Common myeloid progenitor, CD34-positive (primary cell): ENCODE data around the gene SLC39A10.

Source experiments
- CTCF ChIA-PET: fragments of 350-600 bp; sonication (Branson Sonifier 250); formaldehyde crosslinking; loops from one replicate; lab custom pipeline; 2021; ENCODE audit warnings: antibody characterized with exemption; lab: Charles Lee
- POLR2A ChIA-PET: fragments of 350-600 bp; sonication (Branson Sonifier 250); formaldehyde crosslinking; loops from one replicate; lab custom pipeline; 2021; ENCODE audit warnings: antibody characterized with exemption; lab: Charles Lee
- DNase-seq, 3 donors: peaks; one replicate each; pipeline versions ENCODE4 v3.0.0 to v3.0.0-alpha.2; 2013
- H3K27ac ChIP-seq, 2 experiments: 1 replicate in 1 of 2; 2 replicates in 1 of 2; pipeline ENCODE4 v1.7.0; 2013; ENCODE audit warnings: inconsistent platforms in 2 of 2, low read length in 2 of 2, mild to moderate bottlenecking in 2 of 2, low read depth in 1 of 2, moderate library complexity in 1 of 2; ENCODE audit not compliant: severe bottlenecking in 2 of 2, insufficient read depth in 1 of 2, poor library complexity in 1 of 2
- H3K27me3 ChIP-seq, 5 experiments: replicated peaks in 2 of 5; 1 replicate in 3 of 5; 2 replicates in 2 of 5; pipeline versions ENCODE4 v1.6.1 to v1.7.0; 2013; ENCODE audit warnings: low read length in 4 of 5, mild to moderate bottlenecking in 2 of 5, moderate library complexity in 2 of 5, inconsistent platforms in 1 of 5; ENCODE audit not compliant: insufficient read depth in 5 of 5, control insufficient read depth in 4 of 5
- H3K36me3 ChIP-seq, 4 experiments: 1 replicate in 2 of 4; 2 replicates in 2 of 4; pipeline versions ENCODE4 v1.6.1 to v1.7.0; 2013; ENCODE audit warnings: low read length in 3 of 4, control low read depth in 1 of 4, mild to moderate bottlenecking in 1 of 4; ENCODE audit not compliant: control insufficient read depth in 4 of 4, insufficient read depth in 4 of 4
- H3K4me1 ChIP-seq, 4 experiments: 1 replicate in 3 of 4; 2 replicates in 1 of 4; pipeline versions ENCODE4 v1.6.1 to v1.7.1; 2013; ENCODE audit warnings: low read length in 3 of 4, mild to moderate bottlenecking in 3 of 4, control low read depth in 1 of 4, inconsistent platforms in 1 of 4, moderate library complexity in 1 of 4; ENCODE audit not compliant: control insufficient read depth in 4 of 4, insufficient read depth in 4 of 4; ENCODE audit errors: control extremely low read depth in 1 of 4
- H3K4me3 ChIP-seq, 7 experiments: 1 replicate in 4 of 7; 2 replicates in 3 of 7; pipeline versions ENCODE4 v1.5.1 to v1.7.0; 2013; ENCODE audit warnings: mild to moderate bottlenecking in 7 of 7, low read length in 6 of 7, moderate library complexity in 6 of 7, inconsistent platforms in 2 of 7, low read depth in 2 of 7, control low read depth in 1 of 7; ENCODE audit not compliant: insufficient read depth in 4 of 7, control insufficient read depth in 1 of 7; ENCODE audit errors: extremely low read depth in 1 of 7
- H3K9me3 ChIP-seq, 5 experiments: 1 replicate in 4 of 5; 2 replicates in 1 of 5; pipeline versions ENCODE4 v1.6.1 to v1.7.1; 2013; ENCODE audit warnings: low read length in 4 of 5, mild to moderate bottlenecking in 2 of 5, inconsistent platforms in 1 of 5, low read depth in 1 of 5, moderate library complexity in 1 of 5; ENCODE audit not compliant: control insufficient read depth in 4 of 5, insufficient read depth in 2 of 5; ENCODE audit errors: control extremely low read depth in 1 of 5
- WGBS: methylation state at CpG from one replicate; pipeline ENCODE4 v1.1.5; 2013; ENCODE audit not compliant: insufficient coverage; 5-methylcytosine and 5-hydroxymethylcytosine counted together

The SLC39A10 gene

DNA sequence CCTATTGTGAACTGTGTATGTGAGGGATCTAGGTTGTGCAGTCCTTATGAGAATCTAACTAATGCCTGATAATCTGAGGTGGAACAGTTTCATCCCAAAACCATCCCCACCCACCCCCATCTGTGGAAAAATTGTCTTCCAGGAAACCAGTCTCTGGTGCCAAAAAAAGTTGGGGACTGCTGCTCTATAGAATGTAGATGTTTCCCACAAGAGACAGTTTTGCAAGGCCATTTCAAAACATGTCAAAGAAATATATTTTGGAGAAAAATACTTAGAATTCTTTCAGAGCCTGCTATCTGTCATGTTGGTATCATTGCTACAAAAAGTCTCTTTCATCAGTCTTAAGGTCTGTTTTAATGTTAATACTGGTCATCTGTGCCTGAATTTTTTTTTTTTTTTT, 4.1 kb upstream of the SLC39A10 start:
- Histone ChIP-seq H3K36me3 (no peaks in the 10 kb centered on the region), H3K4me3 (no peak overlapping the region), H3K9me3 (no peaks in the 10 kb centered on the region), H3K27me3 (no peaks in the 10 kb centered on the region), H3K27ac (no peak overlapping the region), H3K4me1 (peaks cover 4 to 11% (median 10%) of the 10 kb centered on the region in 4 experiments)
- DNase-seq, result no peak
- ChIA-PET POLR2A (no interaction called here), CTCF (no interaction called here)

DNA sequence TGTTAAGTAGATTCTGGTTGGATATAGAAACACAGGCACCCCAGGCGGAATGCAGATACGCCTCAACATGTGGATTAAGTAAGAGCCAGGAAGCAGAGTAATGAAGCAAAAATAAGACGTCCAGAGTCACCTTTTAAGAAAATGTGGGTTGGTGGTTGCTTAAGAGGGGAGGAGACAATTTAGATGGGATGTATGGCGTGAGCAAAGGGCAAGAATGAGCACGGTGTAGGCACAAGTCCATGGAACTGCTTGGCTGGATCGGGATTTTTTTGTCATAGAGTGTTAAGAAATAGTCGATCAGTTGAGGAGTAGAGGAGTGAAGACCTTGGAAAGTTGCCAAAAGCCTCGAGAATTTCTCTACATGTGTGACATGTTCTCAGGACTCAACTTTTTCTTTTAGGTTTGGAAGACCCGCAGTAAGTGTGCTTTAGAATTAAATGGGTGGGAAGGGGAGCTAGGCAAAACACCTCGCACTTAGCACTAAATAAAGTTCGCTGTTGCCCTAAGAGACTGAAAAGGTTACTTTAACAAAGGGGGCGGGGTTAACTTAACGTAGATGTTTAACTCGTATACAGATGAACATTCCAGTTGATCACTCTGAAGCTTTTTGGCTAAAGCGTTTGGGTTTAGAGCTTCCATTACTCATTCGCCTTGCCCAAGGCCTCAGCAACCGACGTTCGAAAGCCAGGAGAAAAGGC, 716 bp upstream of the SLC39A10 start:
- Histone ChIP-seq H3K4me1 (peaks cover 18 to 32% (median 26%) of the 10 kb centered on the region in 4 experiments), H3K27ac (peak overlapping the region; percentile 91 to 97), H3K9me3 (no peaks in the 10 kb centered on the region), H3K36me3 (no peaks in the 10 kb centered on the region), H3K27me3 (no peaks in the 10 kb centered on the region), H3K4me3 (peak overlapping the region; percentile 76 to 97 (median 84))
- 46% methylated on average over 17 of the region's 19 CpGs for WGBS
- ChIA-PET CTCF (interaction anchor here (0.8 to 1.4 kb wide), 5 partner anchors 9 to 325 kb away, joined by 3 to 4 read pairs (median 3); no protein-coding TSS in a partner anchor), POLR2A (interaction anchor here (0.6 to 1.3 kb wide), 5 partner anchors 29 to 412 kb away, joined by 3 to 5 read pairs (median 3); partner anchors contain the start of gene DNAH7)
- no peak for DNase-seq

DNA sequence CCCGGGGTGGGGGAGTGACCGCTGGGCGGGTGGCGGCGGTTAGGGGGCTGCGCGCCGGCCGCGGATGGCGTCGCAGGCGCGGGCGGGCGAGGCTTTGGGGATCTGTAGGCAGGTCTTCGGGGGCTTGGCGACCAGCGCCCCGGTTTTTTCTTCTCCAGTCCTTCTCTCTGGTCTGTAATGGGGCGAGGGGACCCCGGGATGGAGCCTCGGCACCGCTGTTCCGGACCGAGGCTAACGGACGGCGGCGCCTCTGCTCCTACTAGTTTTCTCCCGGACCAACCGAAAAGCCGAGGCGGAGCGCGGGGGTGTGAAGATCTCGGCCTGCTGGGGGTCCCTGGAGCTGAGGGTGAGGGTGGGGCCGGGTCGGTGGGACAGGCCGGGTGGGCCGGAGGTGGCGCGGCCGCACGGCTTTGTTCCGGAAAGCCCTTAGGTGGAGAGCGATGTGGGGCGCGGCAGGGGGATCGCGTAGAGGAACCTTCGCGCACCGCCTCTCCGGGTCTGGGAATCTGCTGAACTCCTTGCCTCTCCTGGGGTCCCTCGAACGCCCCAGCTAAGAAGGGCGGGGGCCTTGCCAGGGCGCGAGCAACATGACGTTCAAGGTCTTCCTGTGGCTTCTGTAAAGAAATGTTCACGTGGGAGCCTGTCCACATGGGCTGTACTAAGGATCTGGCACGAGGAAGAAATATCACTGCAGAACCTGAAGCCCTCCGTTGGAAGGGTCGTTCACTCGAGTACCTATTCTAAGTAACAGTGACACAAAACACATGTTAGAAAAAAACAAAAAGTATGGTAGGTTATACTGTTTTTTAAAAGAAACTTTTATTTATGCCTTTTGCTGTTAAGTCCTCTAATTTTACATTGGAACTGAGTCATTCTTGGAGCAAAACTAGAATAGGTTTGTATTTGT, 861 bp downstream of the SLC39A10 start:
- peak; percentile 73 to 89 (median 84) for DNase-seq
- H3K4me3 ChIP-seq, result peak overlapping the region; percentile 76 to 97 (median 84)
- H3K4me1 ChIP-seq, result peaks cover 22 to 43% (median 32%) of the 10 kb centered on the region in 4 experiments
- H3K9me3 ChIP-seq, result no peaks in the 10 kb centered on the region
- no peaks in the 10 kb centered on the region for H3K27me3 ChIP-seq
- H3K27ac ChIP-seq, result peak overlapping the region; percentile 91 to 97
- 0% methylated on average over 62 of the region's 66 CpGs for WGBS
- ChIA-PET POLR2A (interaction anchor here (0.6 kb wide), 1 partner anchor 1492 kb away, joined by 3 read pairs; no protein-coding TSS in a partner anchor), CTCF (interaction anchor here (1.4 to 1.7 kb wide), 2 partner anchors 11 to 160 kb away, joined by 3 to 7 read pairs; no protein-coding TSS in a partner anchor)
- H3K36me3 ChIP-seq, result no peaks in the 10 kb centered on the region

DNA sequence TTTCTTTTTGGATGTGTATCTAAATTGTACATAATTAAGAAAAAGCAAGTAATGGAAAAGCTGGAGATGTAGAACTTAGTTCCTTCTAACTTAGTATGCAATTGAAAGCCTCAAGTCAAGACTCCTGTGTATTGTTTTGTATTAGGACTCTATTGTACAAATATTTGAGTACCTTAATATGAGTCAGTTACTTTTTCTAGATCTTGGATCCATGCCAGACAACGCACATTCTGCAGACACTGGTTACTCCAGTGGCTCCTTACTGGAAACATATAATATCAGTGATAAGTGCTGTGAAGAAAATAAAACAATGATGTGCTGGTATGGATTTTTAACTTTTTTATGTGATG, 1.5 kb downstream of the SLC39A10 start:
- H3K27me3 ChIP-seq, result no peaks in the 10 kb centered on the region
- H3K9me3 ChIP-seq, result no peaks in the 10 kb centered on the region
- ChIA-PET CTCF (interaction anchor here (1.7 to 2.1 kb wide), 3 partner anchors 11 to 171 kb away, joined by 5 to 7 read pairs (median 7); no protein-coding TSS in a partner anchor), POLR2A (no interaction called here)
- H3K4me1 ChIP-seq, result peaks cover 23 to 47% (median 35%) of the 10 kb centered on the region in 4 experiments
- DNase-seq, result peak; percentile 47 to 75 (median 74)
- H3K4me3 ChIP-seq, result peak overlapping the region in 6 of 7 experiments; percentile 39 to 89 (median 82)
- H3K27ac ChIP-seq, result peak overlapping the region; percentile 91 to 97
- H3K36me3 ChIP-seq, result no peaks in the 10 kb centered on the region
- no CpG with 5 or more reads among the region's 1 CpG for WGBS

DNA sequence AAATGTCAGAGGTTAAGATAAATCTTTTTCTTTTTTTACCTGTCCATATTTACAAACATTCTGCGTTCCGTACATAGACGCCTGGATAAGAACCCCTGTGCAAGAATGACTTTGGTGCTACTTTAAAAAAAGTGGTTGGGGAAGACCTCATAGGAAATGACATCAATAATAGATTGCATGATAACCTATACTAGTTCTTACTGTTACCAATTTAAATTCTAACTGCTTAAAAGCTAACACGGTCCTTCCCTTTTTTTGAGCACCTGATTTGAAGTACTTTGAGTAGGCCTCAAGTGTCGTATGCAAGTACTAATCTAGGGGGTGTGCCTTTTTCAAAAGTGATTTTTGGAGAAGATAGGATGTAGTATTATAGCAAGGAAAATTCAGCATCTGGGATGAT, 2.1 kb downstream of the SLC39A10 start:
- DNase-seq, result peak; percentile 60 to 86 (median 79)
- Histone ChIP-seq H3K27me3 (no peaks in the 10 kb centered on the region), H3K36me3 (no peaks in the 10 kb centered on the region), H3K9me3 (no peaks in the 10 kb centered on the region), H3K27ac (peak overlapping the region; percentile 91 to 97), H3K4me3 (peak overlapping the region in 6 of 7 experiments; percentile 39 to 89 (median 82)), H3K4me1 (peaks cover 23 to 47% (median 35%) of the 10 kb centered on the region in 4 experiments)
- ChIA-PET CTCF (interaction anchor here (1.2 to 2.4 kb wide), 14 partner anchors 10 to 409 kb away, joined by 3 to 34 read pairs (median 7); partner anchors contain the start of gene DNAH7), POLR2A (no interaction called here)
- WGBS, result no CpG with 5 or more reads among the region's 5 CpGs

GRCh38 chr2:195659982-195660890, 3.2 kb downstream of the SLC39A10 start:
- H3K27ac ChIP-seq, result peak overlapping the region in 1 of 2 experiments; percentile 97
- WGBS, result 0% methylated on average over 1 of the region's 6 CpGs
- H3K9me3 ChIP-seq, result no peaks in the 10 kb centered on the region
- ChIA-PET POLR2A (no interaction called here), CTCF (interaction anchor here (0.7 to 2.4 kb wide), 35 partner anchors 9 to 1493 kb away, joined by 3 to 34 read pairs (median 4); partner anchors contain the start of gene DNAH7)
- DNase-seq, result peak; percentile 82 to 90 (median 86)
- H3K4me1 ChIP-seq, result peaks cover 23 to 49% (median 35%) of the 10 kb centered on the region in 4 experiments
- no peaks in the 10 kb centered on the region for H3K36me3 ChIP-seq
- H3K4me3 ChIP-seq, result peak overlapping the region in 5 of 7 experiments; percentile 43 to 89 (median 81)
- H3K27me3 ChIP-seq, result no peaks in the 10 kb centered on the region
